ENCODE measurements around the gene EHBP1L1.

Gene EHBP1L1

GRCh38 chr11:65592858-65593517 is 17.1 kb downstream of the EHBP1L1 start:
- in situ Hi-C loops (cut with MboI; ENCODE audit: low sequenced_read_pairs): no loop called here

- in situ Hi-C loops (cut with MboI; ENCODE audit: low sequenced_read_pairs): no loop called here
These were observed 17.9 kb downstream of the EHBP1L1 start for GRCh38 chr11:65593518-65594414.

GRCh38 chr11:65595131-65595530 is 19.3 kb downstream of the EHBP1L1 start:
- in situ Hi-C loops (cut with MboI; ENCODE audit: low sequenced_read_pairs): no loop called here

- in situ Hi-C loops (cut with MboI; ENCODE audit: low sequenced_read_pairs): no loop called here
These were observed 19.9 kb downstream of the EHBP1L1 start, which contains the start of gene KCNK7 for GRCh38 chr11:65595543-65596281. TSS of gene KCNK7 (minus strand) at chr11:65595800. CDS start at chr11:65595772, 28 bp downstream.

GRCh38 chr11:65596520-65596919 is 20.7 kb downstream of the EHBP1L1 start:
- in situ Hi-C loops (cut with MboI; ENCODE audit: low sequenced_read_pairs): no loop called here

- in situ Hi-C loops (cut with MboI; ENCODE audit: low sequenced_read_pairs): no loop called here
These were observed 22.4 kb downstream of the EHBP1L1 start for GRCh38 chr11:65598258-65598699.

GRCh38 chr11:65599216-65599954 is 23.5 kb downstream of the EHBP1L1 start:
- in situ Hi-C loops (cut with MboI; ENCODE audit: low sequenced_read_pairs): no loop called here

GRCh38 chr11:65599955-65600246 is 24.0 kb downstream of the EHBP1L1 start:
- in situ Hi-C loops (cut with MboI; ENCODE audit: low sequenced_read_pairs): no loop called here

- in situ Hi-C loops (cut with MboI; ENCODE audit: low sequenced_read_pairs): no loop called here
These were observed 28.4 kb downstream of the EHBP1L1 start for GRCh38 chr11:65604258-65604657.

- in situ Hi-C loops (cut with MboI; ENCODE audit: low sequenced_read_pairs): no loop called here
These were observed 31.2 kb downstream of the EHBP1L1 start for GRCh38 chr11:65606876-65607613.

- in situ Hi-C loops (cut with MboI; ENCODE audit: low sequenced_read_pairs): no loop called here
These were observed 32.0 kb downstream of the EHBP1L1 start for GRCh38 chr11:65607614-65608426.

- in situ Hi-C loops (cut with MboI; ENCODE audit: low sequenced_read_pairs): no loop called here
These were observed 33.4 kb downstream of the EHBP1L1 start for GRCh38 chr11:65609229-65609628.

- in situ Hi-C loops (cut with MboI; ENCODE audit: low sequenced_read_pairs): no loop called here
These were observed 33.8 kb downstream of the EHBP1L1 start for GRCh38 chr11:65609665-65610064.

GRCh38 chr11:65610404-65610803 is 34.6 kb downstream of the EHBP1L1 start:
- in situ Hi-C loops (cut with MboI; ENCODE audit: low sequenced_read_pairs): no loop called here

- in situ Hi-C loops (cut with MboI; ENCODE audit: low sequenced_read_pairs): no loop called here
These were observed 35.3 kb downstream of the EHBP1L1 start for GRCh38 chr11:65611028-65611757.

- in situ Hi-C loops (cut with MboI; ENCODE audit: low sequenced_read_pairs): no loop called here
These were observed 36.1 kb downstream of the EHBP1L1 start for GRCh38 chr11:65611758-65612603.

GRCh38 chr11:65612691-65613090 is 36.8 kb downstream of the EHBP1L1 start:
- in situ Hi-C loops (cut with MboI; ENCODE audit: low sequenced_read_pairs): no loop called here

Data from HL-60/S4 treated with phorbol 12-myristate 13-acetate at 8.2 ng/mL for 4 days and 3 days (cell line).